ENCODE measurements around the gene FBXO44. TPM values are rescaled to one million over a fixed set of nuclear protein-coding genes. Genes with fewer than 3 reads are reported as not detected.

FBXO44 gene
- total RNA-seq, 4 donors from 2014 or later: 17.2 to 56.3 (median 28.1) TPM

DNA sequence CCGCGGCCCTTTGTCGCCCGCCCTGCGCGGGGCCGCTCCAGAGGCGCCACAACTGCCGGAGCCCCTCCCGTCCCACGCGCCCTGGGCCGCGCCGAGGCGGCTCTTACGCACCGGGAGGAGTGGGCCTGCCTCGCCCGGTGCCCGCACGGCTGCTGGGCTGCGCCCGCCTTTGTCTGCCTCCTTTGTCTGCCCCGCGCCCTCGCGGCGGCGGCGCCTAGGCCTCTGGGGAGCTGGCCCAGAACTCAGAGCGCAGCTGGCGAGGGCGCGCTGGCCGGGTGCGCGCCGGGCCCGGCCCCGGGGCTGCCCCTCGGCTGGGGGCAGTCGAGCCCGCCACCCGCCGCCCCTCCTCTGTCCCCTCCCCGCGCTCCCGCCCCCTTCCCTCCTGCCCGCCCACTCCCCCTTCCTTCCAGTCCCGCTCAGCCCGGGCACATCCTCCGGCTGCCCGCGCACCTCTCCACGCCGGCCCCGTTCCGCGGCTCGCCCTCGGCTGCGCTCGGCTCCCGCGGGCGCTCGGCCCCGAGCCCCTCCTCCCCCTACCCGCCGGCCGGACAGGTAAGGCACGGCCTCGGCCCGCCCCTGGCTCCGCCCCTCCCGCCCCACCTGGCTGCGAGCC lies 36.7 kb downstream of the FBXO44 start, which contains the start of gene DRAXIN:
TSS of gene DRAXIN (plus strand) at position 409 of the 613 bp plus-strand sequence. CDS start 14,549 bp downstream, outside the sequence.
- no peaks in the 10 kb centered on the region for H3K36me3 ChIP-seq
- H3K27me3 ChIP-seq: peaks cover 72% of the 10 kb centered on the region
- DNase-seq (ENCODE audit: low spot score in 2 of 2): no peak
- 0% methylated on average over 15 of the region's 78 CpGs for WGBS
- peaks cover 33% of the 10 kb centered on the region for H3K4me1 ChIP-seq
- TF ChIP-seq, protein P1, sequence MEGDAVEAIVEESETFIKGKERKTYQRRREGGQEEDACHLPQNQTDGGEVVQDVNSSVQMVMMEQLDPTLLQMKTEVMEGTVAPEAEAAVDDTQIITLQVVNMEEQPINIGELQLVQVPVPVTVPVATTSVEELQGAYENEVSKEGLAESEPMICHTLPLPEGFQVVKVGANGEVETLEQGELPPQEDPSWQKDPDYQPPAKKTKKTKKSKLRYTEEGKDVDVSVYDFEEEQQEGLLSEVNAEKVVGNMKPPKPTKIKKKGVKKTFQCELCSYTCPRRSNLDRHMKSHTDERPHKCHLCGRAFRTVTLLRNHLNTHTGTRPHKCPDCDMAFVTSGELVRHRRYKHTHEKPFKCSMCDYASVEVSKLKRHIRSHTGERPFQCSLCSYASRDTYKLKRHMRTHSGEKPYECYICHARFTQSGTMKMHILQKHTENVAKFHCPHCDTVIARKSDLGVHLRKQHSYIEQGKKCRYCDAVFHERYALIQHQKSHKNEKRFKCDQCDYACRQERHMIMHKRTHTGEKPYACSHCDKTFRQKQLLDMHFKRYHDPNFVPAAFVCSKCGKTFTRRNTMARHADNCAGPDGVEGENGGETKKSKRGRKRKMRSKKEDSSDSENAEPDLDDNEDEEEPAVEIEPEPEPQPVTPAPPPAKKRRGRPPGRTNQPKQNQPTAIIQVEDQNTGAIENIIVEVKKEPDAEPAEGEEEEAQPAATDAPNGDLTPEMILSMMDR (IDR thresholded peaks at IDR 0.05): no peak
- TF ChIP-seq EP300 (IDR thresholded peaks at IDR 0.05) (no peak), POLR2AphosphoS5 (IDR thresholded peaks at IDR 0.05) (no peak), POLR2A (IDR thresholded peaks at IDR 0.05) (no peak)
- no peaks in the 10 kb centered on the region for H3K9me3 ChIP-seq
- peak within 1 kb of the TSS; percentile 52 for H3K4me3 ChIP-seq
- H3K27ac ChIP-seq: no peak within 1 kb of the TSS

DNA sequence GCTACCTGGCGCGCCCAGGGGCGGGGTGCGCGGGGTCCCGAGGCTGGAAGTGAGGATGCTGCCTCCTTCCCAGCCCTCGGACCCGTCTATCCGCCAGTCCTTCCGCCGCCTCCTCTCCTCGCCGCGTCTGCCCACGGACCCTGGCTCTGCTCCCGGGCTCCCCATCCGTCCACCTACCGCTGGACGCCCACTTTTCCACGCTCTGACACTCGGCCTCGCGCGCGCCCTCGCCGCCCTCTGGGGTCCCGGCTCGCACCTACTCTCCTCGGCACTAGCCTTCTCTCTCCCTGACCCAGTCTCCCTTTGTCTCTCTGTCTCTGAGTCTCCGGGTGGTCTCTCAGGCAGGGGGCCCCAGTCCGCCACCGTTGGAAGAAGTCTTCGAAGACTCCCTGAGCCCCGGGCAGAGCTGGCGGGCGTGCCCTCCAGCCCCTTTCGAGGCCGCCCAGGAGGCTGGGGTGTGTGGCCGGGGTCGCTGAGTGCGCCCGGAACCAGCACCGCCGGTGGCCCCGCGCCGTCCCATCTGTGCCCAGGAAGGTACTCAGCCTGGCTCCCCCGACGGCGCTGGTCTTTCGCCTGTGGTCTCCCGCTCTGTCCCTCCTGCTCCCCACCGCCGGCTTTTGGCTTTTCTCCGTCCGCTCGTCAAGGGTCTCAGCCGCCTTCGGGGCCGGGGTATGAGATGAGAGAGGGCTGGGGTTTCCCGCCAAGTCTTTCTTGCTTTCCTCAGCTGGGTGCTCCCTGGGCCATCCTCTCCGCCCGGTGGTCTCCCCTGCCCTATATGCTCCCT lies 37.4 kb downstream of the FBXO44 start:
- Histone ChIP-seq H3K27ac (no peak overlapping the region), H3K27me3 (peaks cover 72% of the 10 kb centered on the region), H3K9me3 (no peaks in the 10 kb centered on the region), H3K4me3 (peak overlapping the region; percentile 52), H3K36me3 (no peaks in the 10 kb centered on the region), H3K4me1 (peaks cover 33% of the 10 kb centered on the region)
- TF ChIP-seq, protein P1 (IDR thresholded peaks at IDR 0.05): no peak
- TF ChIP-seq EP300 (IDR thresholded peaks at IDR 0.05): no peak
- TF ChIP-seq POLR2AphosphoS5 (IDR thresholded peaks at IDR 0.05): no peak
- TF ChIP-seq POLR2A (IDR thresholded peaks at IDR 0.05): no peak
- WGBS: 14% methylated on average over 40 of the region's 64 CpGs
- DNase-seq (ENCODE audit: low spot score in 2 of 2): no peak

DNA sequence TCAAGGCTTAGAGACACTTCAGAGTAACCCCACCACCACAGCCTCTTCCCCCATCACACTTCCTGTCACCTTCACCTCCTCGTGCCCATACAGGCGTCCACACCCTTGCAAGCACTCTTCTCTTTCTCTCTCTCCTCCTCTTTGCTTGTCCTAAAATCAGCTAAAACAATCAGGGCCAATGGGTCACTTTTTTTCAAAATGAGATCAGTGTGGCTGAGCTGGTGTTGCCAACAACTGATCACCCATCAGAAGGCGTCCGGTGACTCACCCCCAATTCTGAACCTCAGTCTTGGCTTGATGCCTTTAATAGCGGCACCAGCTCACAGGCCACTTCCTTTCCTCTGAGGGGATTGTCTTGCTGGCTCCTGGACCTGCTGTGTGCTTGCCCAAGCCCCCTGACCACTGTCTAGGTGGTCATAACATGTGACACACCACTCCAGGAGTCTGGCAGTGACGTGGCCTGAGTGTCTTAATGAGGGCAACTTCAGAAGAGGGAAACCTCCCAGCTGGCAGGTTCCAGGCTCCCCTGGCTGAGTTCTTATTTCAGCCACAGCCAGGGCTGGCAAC lies 38.4 kb downstream of the FBXO44 start:
- H3K4me3 ChIP-seq: no peak overlapping the region
- no peak for DNase-seq (ENCODE audit: low spot score in 2 of 2)

DNA sequence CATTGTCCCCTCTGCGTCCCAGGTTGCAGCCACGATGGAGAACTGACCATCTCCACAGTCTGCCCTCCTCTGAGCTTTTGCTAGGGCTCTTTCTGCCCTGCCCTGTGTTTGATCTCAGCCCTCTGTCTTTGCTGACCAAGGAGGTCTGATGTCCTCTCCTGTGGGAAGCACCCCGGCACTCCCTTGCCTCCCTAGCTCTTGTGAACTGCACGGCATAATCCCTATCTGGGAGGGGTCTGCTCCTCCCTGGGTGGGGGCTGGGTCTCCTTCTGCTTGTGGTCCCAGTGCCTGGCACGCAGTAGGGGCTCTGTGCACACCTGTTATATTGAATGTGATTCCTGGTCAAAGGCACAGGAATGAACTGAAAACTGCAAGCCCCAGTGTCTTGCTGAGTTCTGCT lies 39.2 kb downstream of the FBXO44 start:
- no peaks in the 10 kb centered on the region for H3K9me3 ChIP-seq
- no peak overlapping the region for H3K27ac ChIP-seq
- peaks cover 33% of the 10 kb centered on the region for H3K4me1 ChIP-seq
- TF ChIP-seq POLR2AphosphoS5 (IDR thresholded peaks at IDR 0.05) (no peak), POLR2A (IDR thresholded peaks at IDR 0.05) (no peak), EP300 (IDR thresholded peaks at IDR 0.05) (no peak)
- TF ChIP-seq, protein P1 (IDR thresholded peaks at IDR 0.05): no peak
- H3K4me3 ChIP-seq: no peak overlapping the region
- 83% methylated on average over 5 of the region's 5 CpGs for WGBS
- H3K27me3 ChIP-seq: peaks cover 67% of the 10 kb centered on the region
- no peak for DNase-seq (ENCODE audit: low spot score in 2 of 2)
- no peaks in the 10 kb centered on the region for H3K36me3 ChIP-seq

More for the DNA sequence above, 38.4 kb downstream of the FBXO44 start:
- peaks cover 76% of the 10 kb centered on the region for H3K27me3 ChIP-seq
- H3K4me1 ChIP-seq: peaks cover 33% of the 10 kb centered on the region
- no peak for TF ChIP-seq EP300 (IDR thresholded peaks at IDR 0.05)
- TF ChIP-seq, protein P1 (IDR thresholded peaks at IDR 0.05): no peak
- no peaks in the 10 kb centered on the region for H3K9me3 ChIP-seq
- WGBS: 4% methylated on average over 6 of the region's 6 CpGs
- no peaks in the 10 kb centered on the region for H3K36me3 ChIP-seq
- no peak overlapping the region for H3K27ac ChIP-seq

DNA sequence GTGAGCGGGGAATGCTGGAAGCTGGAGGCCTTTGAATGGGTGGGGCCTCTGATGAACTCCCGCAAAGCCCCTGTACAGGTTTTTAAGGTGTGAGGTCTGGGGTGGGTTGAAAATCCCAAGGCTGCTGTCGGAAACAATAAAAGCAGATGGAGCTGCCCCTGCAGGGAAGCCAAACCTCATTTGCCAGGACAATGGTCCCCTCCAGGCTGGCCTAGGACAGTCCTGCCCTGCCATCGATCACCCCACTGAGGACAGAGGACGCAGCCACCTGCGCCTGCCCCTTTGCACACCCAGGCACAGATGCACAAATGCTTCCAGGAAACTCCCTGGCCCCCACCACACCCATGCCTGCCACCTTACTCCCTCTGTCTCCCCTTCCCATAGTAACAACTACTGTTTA lies 41.2 kb downstream of the FBXO44 start:
- 90% methylated on average over 6 of the region's 6 CpGs for WGBS
- Histone ChIP-seq H3K27ac (no peak overlapping the region), H3K4me1 (peaks cover 29% of the 10 kb centered on the region), H3K27me3 (peaks cover 54% of the 10 kb centered on the region), H3K9me3 (no peaks in the 10 kb centered on the region), H3K4me3 (no peak overlapping the region), H3K36me3 (no peaks in the 10 kb centered on the region)
- TF ChIP-seq, protein P1 (IDR thresholded peaks at IDR 0.05): no peak
- TF ChIP-seq POLR2A (IDR thresholded peaks at IDR 0.05) (no peak), EP300 (IDR thresholded peaks at IDR 0.05) (no peak), POLR2AphosphoS5 (IDR thresholded peaks at IDR 0.05) (no peak)
- no peak for DNase-seq (ENCODE audit: low spot score in 2 of 2)
